Vagina (tissue), 2 donors: ENCODE measurements around the gene ACADM.

Experiments used
- CTCF ChIP-seq, 3 experiments: fragments of 450-650 bp in 2 of 3; fragments of 200-600 bp in 1 of 3; sonication (generic) in 1 of 3; IDR thresholded peaks; one replicate each; pipeline ENCODE4 v1.5.1; 2017 to 2019; ENCODE audit warnings: antibody characterized with exemption in 3 of 3, mild to moderate bottlenecking in 2 of 3, moderate library complexity in 2 of 3
- POLR2A ChIP-seq, 2 donors: fragments of 450-650 bp; IDR thresholded peaks; one replicate each; pipeline ENCODE4 v1.6.1; 2017; ENCODE audit warnings: antibody characterized with exemption in 2 of 2, mild to moderate bottlenecking in 2 of 2, moderate library complexity in 2 of 2
- POLR2AphosphoS5 ChIP-seq, 2 donors: sonication (generic); formaldehyde crosslinking; IDR thresholded peaks; one replicate each; pipeline ENCODE4 v1.9.0; 2017; ENCODE audit warnings: antibody characterized with exemption in 2 of 2, mild to moderate bottlenecking in 2 of 2, low read depth in 1 of 2; ENCODE audit not compliant: insufficient read depth in 1 of 2

- TF ChIP-seq CTCF (IDR thresholded peaks at IDR 0.05) (no peak), POLR2AphosphoS5 (IDR thresholded peaks at IDR 0.05; ENCODE audit: insufficient read depth in 1 of 2, low read depth in 1 of 2) (no peak), POLR2A (IDR thresholded peaks at IDR 0.05) (no peak)
Observed at GRCh38 chr1:75742047-75742625, 17.6 kb downstream of the ACADM start.
